OCI-LY1 (cell line): Measurements from ENCODE around the gene HYAL1.

Experiments
- H2AFZ ChIP-seq: fragments of 200-600 bp; sonication (generic), shearing (Covaris generic); 2 replicates; pipeline ENCODE4 v1.6.0; 2014; ENCODE audit warnings: antibody characterized with exemption, mild to moderate bottlenecking, low read length
- H3F3A ChIP-seq: fragments of 200-600 bp; sonication (generic), shearing (Covaris generic); 2 replicates; pipeline ENCODE4 v1.6.0; 2014; ENCODE audit warnings: mild to moderate bottlenecking, antibody characterized with exemption, low read length, moderate library complexity; ENCODE audit not compliant: insufficient read depth
- H3K27ac ChIP-seq: fragments of 200-600 bp; sonication (generic); 2 replicates; pipeline ENCODE4 v1.5.1; 2014; ENCODE audit warnings: low read length, mixed run types, mild to moderate bottlenecking, low read depth; ENCODE audit not compliant: poor library complexity, severe bottlenecking
- H3K27me3 ChIP-seq: fragments of 200-600 bp; sonication (generic); 2 replicates; pipeline ENCODE4 v1.6.0; 2014; ENCODE audit warnings: antibody characterized with exemption, mild to moderate bottlenecking, low read length, moderate library complexity; ENCODE audit not compliant: insufficient read depth
- H3K36me3 ChIP-seq: fragments of 200-600 bp; sonication (generic); 2 replicates; pipeline ENCODE4 v1.6.1; 2014; ENCODE audit warnings: mild to moderate bottlenecking, antibody characterized with exemption, low read length, moderate library complexity, mixed read lengths; ENCODE audit not compliant: insufficient read depth
- H3K4me1 ChIP-seq: fragments of 200-600 bp; sonication (generic); 2 replicates; pipeline ENCODE4 v1.5.1; 2014; ENCODE audit warnings: mild to moderate bottlenecking, low read length, moderate library complexity; ENCODE audit not compliant: insufficient read depth, severe bottlenecking
- H3K4me2 ChIP-seq: fragments of 200-600 bp; sonication (generic), shearing (Covaris generic); 2 replicates; pipeline ENCODE4 v1.6.1; 2014; ENCODE audit warnings: low read length
- H3K4me3 ChIP-seq: fragments of 200-600 bp; sonication (generic); 2 replicates; pipeline ENCODE4 v1.5.1; 2014; ENCODE audit warnings: low read length, low read depth, mild to moderate bottlenecking, mixed read lengths; ENCODE audit not compliant: poor library complexity, severe bottlenecking
- H3K79me2 ChIP-seq: fragments of 200-600 bp; shearing (Covaris generic); 2 replicates; pipeline ENCODE4 v1.6.1; 2016; ENCODE audit warnings: mixed run types, low read length, mixed read lengths; ENCODE audit not compliant: insufficient read depth
- H3K9ac ChIP-seq: fragments of 200-600 bp; sonication (generic), shearing (Covaris generic); 2 replicates; pipeline ENCODE4 v1.6.1; 2014; ENCODE audit warnings: mild to moderate bottlenecking, low read length, mixed read lengths
- H3K9me2 ChIP-seq: fragments of 200-600 bp; sonication (generic), shearing (Covaris generic); 2 replicates; pipeline ENCODE4 v1.6.1; 2014; ENCODE audit warnings: low read depth, mild to moderate bottlenecking, low read length, mixed read lengths
- H3K9me3 ChIP-seq: fragments of 200-600 bp; shearing (Covaris generic); 2 replicates; pipeline ENCODE4 v1.6.1; 2014; ENCODE audit warnings: low read length, mixed read lengths
- H4K20me1 ChIP-seq: fragments of 200-600 bp; sonication (generic), shearing (Covaris generic); 2 replicates; pipeline ENCODE4 v1.6.0; 2016; ENCODE audit warnings: mild to moderate bottlenecking, low read length; ENCODE audit not compliant: insufficient read depth
- EZH2 ChIP-seq: fragments of 200-600 bp; sonication (generic), shearing (Covaris generic); IDR thresholded peaks from 2 replicates; pipeline ENCODE4 v1.8.0; 2017; ENCODE audit warnings: borderline replicate concordance, mixed run types, mild to moderate bottlenecking, antibody characterized with exemption, low read length, moderate library complexity, mixed read lengths
- TF ChIP-seq, protein P1 (sequence below): fragments of 200-600 bp; sonication (generic), shearing (Covaris generic); IDR thresholded peaks from 2 replicates; pipeline ENCODE4 v1.5.1; 2017; ENCODE audit warnings: mild to moderate bottlenecking, antibody characterized with exemption, low read length, moderate library complexity, mixed read lengths

Gene HYAL1

GRCh38 chr3:50294492-50295403 lies 8.6 kb downstream of the HYAL1 start:
- TF ChIP-seq, protein P1, sequence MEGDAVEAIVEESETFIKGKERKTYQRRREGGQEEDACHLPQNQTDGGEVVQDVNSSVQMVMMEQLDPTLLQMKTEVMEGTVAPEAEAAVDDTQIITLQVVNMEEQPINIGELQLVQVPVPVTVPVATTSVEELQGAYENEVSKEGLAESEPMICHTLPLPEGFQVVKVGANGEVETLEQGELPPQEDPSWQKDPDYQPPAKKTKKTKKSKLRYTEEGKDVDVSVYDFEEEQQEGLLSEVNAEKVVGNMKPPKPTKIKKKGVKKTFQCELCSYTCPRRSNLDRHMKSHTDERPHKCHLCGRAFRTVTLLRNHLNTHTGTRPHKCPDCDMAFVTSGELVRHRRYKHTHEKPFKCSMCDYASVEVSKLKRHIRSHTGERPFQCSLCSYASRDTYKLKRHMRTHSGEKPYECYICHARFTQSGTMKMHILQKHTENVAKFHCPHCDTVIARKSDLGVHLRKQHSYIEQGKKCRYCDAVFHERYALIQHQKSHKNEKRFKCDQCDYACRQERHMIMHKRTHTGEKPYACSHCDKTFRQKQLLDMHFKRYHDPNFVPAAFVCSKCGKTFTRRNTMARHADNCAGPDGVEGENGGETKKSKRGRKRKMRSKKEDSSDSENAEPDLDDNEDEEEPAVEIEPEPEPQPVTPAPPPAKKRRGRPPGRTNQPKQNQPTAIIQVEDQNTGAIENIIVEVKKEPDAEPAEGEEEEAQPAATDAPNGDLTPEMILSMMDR, result no peak
- no peak for TF ChIP-seq EZH2
- H3K27me3 ChIP-seq, result no peaks in the 10 kb centered on the region
- H3K9me3 ChIP-seq, result no peaks in the 10 kb centered on the region
- no peak overlapping the region for H3K4me2 ChIP-seq
- H3K27ac ChIP-seq, result no peak overlapping the region
- H3F3A ChIP-seq, result no peaks in the 10 kb centered on the region
- no peaks in the 10 kb centered on the region for H4K20me1 ChIP-seq
- H3K4me1 ChIP-seq, result peaks cover 29% of the 10 kb centered on the region
- no peak overlapping the region for H3K9ac ChIP-seq
- H2AFZ ChIP-seq, result no peak overlapping the region
- H3K79me2 ChIP-seq, result peaks cover 10% of the 10 kb centered on the region
- H3K9me2 ChIP-seq, result no peaks in the 10 kb centered on the region
- H3K4me3 ChIP-seq, result no peak overlapping the region
- peaks cover 10% of the 10 kb centered on the region for H3K36me3 ChIP-seq

DNA sequence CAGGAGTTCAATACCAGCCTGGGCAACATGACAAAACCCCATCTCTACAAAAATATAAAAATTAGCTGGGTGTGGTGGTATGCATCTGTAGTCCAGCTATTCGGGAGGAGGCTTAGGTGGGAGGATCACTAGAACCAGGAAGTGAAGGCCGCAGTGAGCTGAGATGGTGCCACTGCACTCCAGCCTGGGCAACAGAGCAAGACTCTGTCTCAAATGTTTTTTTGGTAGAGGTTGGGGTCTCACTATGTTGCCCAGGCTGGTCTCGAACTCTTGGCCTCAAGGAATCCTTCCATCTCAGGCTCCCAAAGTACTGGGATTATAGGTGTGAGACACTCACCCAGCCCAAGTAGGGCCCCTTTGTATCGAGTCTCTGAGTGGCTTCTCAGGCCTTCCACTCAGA lies 9.3 kb downstream of the HYAL1 start:
- H4K20me1 ChIP-seq, result no peaks in the 10 kb centered on the region
- H3K9me3 ChIP-seq, result no peaks in the 10 kb centered on the region
- H3K9me2 ChIP-seq, result no peaks in the 10 kb centered on the region
- H3K4me2 ChIP-seq, result no peak overlapping the region
- H2AFZ ChIP-seq, result no peak overlapping the region
- no peak overlapping the region for H3K27ac ChIP-seq
- no peak overlapping the region for H3K9ac ChIP-seq
- H3K4me3 ChIP-seq, result no peak overlapping the region
- H3K36me3 ChIP-seq, result peaks cover 17% of the 10 kb centered on the region
- H3K27me3 ChIP-seq, result no peaks in the 10 kb centered on the region
- peaks cover 10% of the 10 kb centered on the region for H3K79me2 ChIP-seq
- peaks cover 28% of the 10 kb centered on the region for H3K4me1 ChIP-seq
- H3F3A ChIP-seq, result no peaks in the 10 kb centered on the region
- TF ChIP-seq EZH2, result no peak
- TF ChIP-seq, protein P1, result no peak

DNA sequence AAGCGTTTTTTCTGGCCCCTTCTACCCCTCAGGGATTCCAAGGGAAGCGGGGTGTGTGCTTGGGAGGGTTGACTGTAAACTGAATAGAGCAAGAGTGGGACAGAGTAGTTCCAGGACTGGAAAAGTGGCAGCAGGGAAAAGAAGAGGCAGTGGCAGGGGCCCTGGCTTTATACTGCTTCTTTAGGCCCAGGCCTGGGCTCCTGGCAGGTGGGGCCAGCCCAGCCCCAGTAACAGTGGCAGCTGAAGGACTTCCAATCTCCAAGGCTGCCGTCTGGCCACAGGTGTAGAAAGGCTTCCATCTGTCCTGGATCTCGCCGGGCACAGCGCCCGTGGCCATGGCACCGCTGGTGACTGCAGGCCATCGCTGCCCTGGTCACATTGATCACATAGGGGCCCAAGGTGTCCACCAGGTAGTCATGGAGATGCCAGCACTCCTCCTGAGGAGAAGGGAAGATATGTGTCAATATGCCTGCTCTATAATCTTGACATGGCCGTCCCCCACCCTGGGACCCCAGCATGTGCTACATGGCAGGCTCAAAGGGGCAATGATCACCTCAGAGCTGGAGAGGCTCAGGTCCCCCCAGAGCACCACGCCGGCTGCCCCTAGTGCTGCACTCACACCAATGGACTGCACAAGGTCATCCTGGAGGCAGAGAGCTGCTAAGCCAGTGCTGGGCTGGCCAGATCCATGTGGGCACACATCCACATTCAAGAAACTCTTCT lies 10.1 kb downstream of the HYAL1 start:
- H3K9ac ChIP-seq, result peak overlapping the region; percentile 81
- TF ChIP-seq, protein P1, result no peak
- no peak for TF ChIP-seq EZH2
- H3K79me2 ChIP-seq, result peaks cover 10% of the 10 kb centered on the region
- H3K27ac ChIP-seq, result peak overlapping the region; percentile 50
- no peaks in the 10 kb centered on the region for H4K20me1 ChIP-seq
- H3K9me3 ChIP-seq, result no peaks in the 10 kb centered on the region
- H3K27me3 ChIP-seq, result no peaks in the 10 kb centered on the region
- H3K4me1 ChIP-seq, result peaks cover 22% of the 10 kb centered on the region
- H2AFZ ChIP-seq, result no peak overlapping the region
- H3K4me2 ChIP-seq, result peak overlapping the region; percentile 83
- no peaks in the 10 kb centered on the region for H3F3A ChIP-seq
- peak overlapping the region; percentile 99 for H3K4me3 ChIP-seq
- H3K36me3 ChIP-seq, result peaks cover 25% of the 10 kb centered on the region
- H3K9me2 ChIP-seq, result no peaks in the 10 kb centered on the region
